ENCODE measurements around the gene LPAR1.

DNA sequence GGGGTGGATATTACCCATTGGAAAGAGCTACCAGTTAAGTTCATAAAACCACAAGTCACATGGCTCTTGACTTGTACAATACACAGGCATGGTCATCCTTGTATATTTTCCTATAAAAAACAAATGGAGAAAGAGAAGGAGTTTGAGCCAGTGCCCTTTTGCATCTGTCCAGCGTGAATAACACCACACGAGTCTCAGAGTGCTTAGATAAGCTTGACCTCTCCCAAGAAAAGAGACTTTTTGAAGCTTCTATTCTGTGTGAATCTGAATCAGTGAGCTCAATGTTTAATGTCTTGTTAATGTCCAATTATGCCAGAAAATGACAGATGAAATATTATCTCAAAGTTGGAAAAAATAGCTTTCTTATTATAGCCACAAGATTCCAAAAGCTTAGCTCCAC lies 30.9 kb upstream of the LPAR1 start:
- TF ChIP-seq POLR2AphosphoS5 (IDR thresholded peaks at IDR 0.05; ENCODE audit: low read depth, low read length) (no peak), POLR2A (IDR thresholded peaks at IDR 0.05; ENCODE audit: low read depth, low read length) (no peak), TAF1 (IDR thresholded peaks at IDR 0.05; ENCODE audit: low read depth, low read length) (no peak), SPI1 (IDR thresholded peaks at IDR 0.05; ENCODE audit: low read depth, low read length) (no peak), PAX5 (IDR thresholded peaks at IDR 0.05; ENCODE audit: insufficient read depth, low read length, severe bottlenecking) (no peak), POU2F2 (IDR thresholded peaks at IDR 0.05; ENCODE audit: low read depth, low read length) (no peak)

Measured in GM12891 (cell line).